Spleen (tissue), 13 donors: ENCODE measurements around the gene ADCY10. TPM values are rescaled to one million over a fixed set of nuclear protein-coding genes. Genes with fewer than 3 reads are reported as not detected.

Experiments used
- DNase-seq: peaks from one replicate; pipeline ENCODE4 v3.0.0-alpha.2; 2020
- H3K27ac ChIP-seq, 8 donors: fragments of 200-600 bp; sonication (generic) in 7 of 8; 1 replicate in 4 of 8; 2 replicates in 4 of 8; pipeline versions ENCODE4 v1.5.0 to v1.8.0; 2016 to 2021; ENCODE audit warnings: inconsistent platforms in 4 of 8, mild to moderate bottlenecking in 4 of 8, moderate library complexity in 1 of 8
- H3K27me3 ChIP-seq, 7 donors: fragments of 200-600 bp; sonication (generic) in 6 of 7; replicated peaks in 1 of 7; 1 replicate in 4 of 7; 2 replicates in 3 of 7; pipeline versions ENCODE4 v1.5.0 to v1.8.0; 2016 to 2021; ENCODE audit warnings: inconsistent platforms in 3 of 7, mild to moderate bottlenecking in 1 of 7
- H3K36me3 ChIP-seq, 6 donors: fragments of 200-600 bp; sonication (generic) in 5 of 6; 1 replicate in 4 of 6; 2 replicates in 2 of 6; pipeline versions ENCODE4 v1.5.0 to v1.8.0; 2016 to 2021; ENCODE audit warnings: inconsistent platforms in 2 of 6
- H3K4me1 ChIP-seq, 6 donors: fragments of 200-600 bp; sonication (generic) in 5 of 6; 1 replicate in 3 of 6; 2 replicates in 3 of 6; pipeline versions ENCODE4 v1.5.0 to v1.8.0; 2016 to 2021; ENCODE audit warnings: inconsistent platforms in 3 of 6
- H3K4me3 ChIP-seq, 8 donors: fragments of 200-600 bp; sonication (generic) in 7 of 8; 1 replicate in 4 of 8; 2 replicates in 4 of 8; pipeline versions ENCODE4 v1.5.0 to v1.8.0; 2016 to 2021; ENCODE audit warnings: inconsistent platforms in 4 of 8, mild to moderate bottlenecking in 4 of 8, moderate library complexity in 2 of 8
- H3K9me3 ChIP-seq, 8 donors: fragments of 200-600 bp; sonication (generic) in 7 of 8; 1 replicate in 4 of 8; 2 replicates in 4 of 8; pipeline versions ENCODE4 v1.5.0 to v1.8.0; 2016 to 2021; ENCODE audit warnings: inconsistent platforms in 4 of 8
- POLR2A ChIP-seq, 3 donors: fragments of 450-650 bp; IDR thresholded peaks; one replicate each; pipeline ENCODE4 v1.5.1; 2017; ENCODE audit warnings: antibody characterized with exemption in 3 of 3, mild to moderate bottlenecking in 1 of 3
- POLR2AphosphoS5 ChIP-seq, 3 donors: sonication (generic); formaldehyde crosslinking; IDR thresholded peaks; one replicate each; pipeline ENCODE4 v1.5.1; 2017; ENCODE audit warnings: antibody characterized with exemption in 3 of 3
- WGBS, 5 donors: extraction: QIAGEN DNeasy Blood & Tissue Kit in 3 of 5; methylation state at CpG; one replicate each; pipeline versions ENCODE4 v1.1.5 to v1.1.7; 2013 to 2018; 5-methylcytosine and 5-hydroxymethylcytosine counted together
- intact Hi-C: fragments of 100-400 bp; cut with DNase I; formaldehyde crosslinking; loops from one replicate; pipeline ENCODE4 v1.15.0; 2023; ENCODE audit warnings: low total_unique reads
- long read RNA-seq, 2 donors: transcript quantifications; one replicate each; lab custom pipeline, GENCODE V29; 2026
- polyA plus RNA-seq, 3 donors: library from polyadenylated mRNA; stranded (reverse); fragments of 200-250 nt; gene quantifications; one replicate each; pipeline ENCODE4 v1.2.1, GENCODE V29; 2013
- total RNA-seq, 7 donors: library from RNA; depleted of rRNA in 3 of 7; stranded (reverse); fragments of >200 nt in 3 of 7; fragmentation: NEBNext Ultra II Directional in 4 of 7; extraction: Animal tissue kit (Norgen Biotek cat#: 25700) in 4 of 7; gene quantifications; one replicate each; pipeline versions ENCODE4 v1.1.0 to v1.2.1, GENCODE V29; 2016 to 2021
- TF ChIP-seq, protein P1 (sequence below), 11 experiments: fragments of 200-600 bp in 7 of 11; fragments of 450-650 bp in 4 of 11; sonication (generic) in 4 of 11; IDR thresholded peaks in 8 of 11; conservative IDR thresholded peaks in 3 of 11; 1 replicate in 7 of 11; 2 replicates in 4 of 11; pipeline versions ENCODE4 v1.4.0 to v1.8.0; 2016 to 2021; ENCODE audit warnings: antibody characterized with exemption in 11 of 11, inconsistent platforms in 4 of 11, mild to moderate bottlenecking in 1 of 11
- donor health status: healthy with polysubstance abuse.
- donor health status: DM: no; HTN: no; CAD: no; lungs with moderate emphysema.
- donor health status: DM: no; HTN: no; CAD: no.
- donor health status: Bipolar disorder and iron deficiency.
- donor health status: healthy.
- donor health status: DM: no; HTN: no; CAD: no.
- donor health status: DM: yes; HTN: yes; CAD: no.

Gene ADCY10, protein sequence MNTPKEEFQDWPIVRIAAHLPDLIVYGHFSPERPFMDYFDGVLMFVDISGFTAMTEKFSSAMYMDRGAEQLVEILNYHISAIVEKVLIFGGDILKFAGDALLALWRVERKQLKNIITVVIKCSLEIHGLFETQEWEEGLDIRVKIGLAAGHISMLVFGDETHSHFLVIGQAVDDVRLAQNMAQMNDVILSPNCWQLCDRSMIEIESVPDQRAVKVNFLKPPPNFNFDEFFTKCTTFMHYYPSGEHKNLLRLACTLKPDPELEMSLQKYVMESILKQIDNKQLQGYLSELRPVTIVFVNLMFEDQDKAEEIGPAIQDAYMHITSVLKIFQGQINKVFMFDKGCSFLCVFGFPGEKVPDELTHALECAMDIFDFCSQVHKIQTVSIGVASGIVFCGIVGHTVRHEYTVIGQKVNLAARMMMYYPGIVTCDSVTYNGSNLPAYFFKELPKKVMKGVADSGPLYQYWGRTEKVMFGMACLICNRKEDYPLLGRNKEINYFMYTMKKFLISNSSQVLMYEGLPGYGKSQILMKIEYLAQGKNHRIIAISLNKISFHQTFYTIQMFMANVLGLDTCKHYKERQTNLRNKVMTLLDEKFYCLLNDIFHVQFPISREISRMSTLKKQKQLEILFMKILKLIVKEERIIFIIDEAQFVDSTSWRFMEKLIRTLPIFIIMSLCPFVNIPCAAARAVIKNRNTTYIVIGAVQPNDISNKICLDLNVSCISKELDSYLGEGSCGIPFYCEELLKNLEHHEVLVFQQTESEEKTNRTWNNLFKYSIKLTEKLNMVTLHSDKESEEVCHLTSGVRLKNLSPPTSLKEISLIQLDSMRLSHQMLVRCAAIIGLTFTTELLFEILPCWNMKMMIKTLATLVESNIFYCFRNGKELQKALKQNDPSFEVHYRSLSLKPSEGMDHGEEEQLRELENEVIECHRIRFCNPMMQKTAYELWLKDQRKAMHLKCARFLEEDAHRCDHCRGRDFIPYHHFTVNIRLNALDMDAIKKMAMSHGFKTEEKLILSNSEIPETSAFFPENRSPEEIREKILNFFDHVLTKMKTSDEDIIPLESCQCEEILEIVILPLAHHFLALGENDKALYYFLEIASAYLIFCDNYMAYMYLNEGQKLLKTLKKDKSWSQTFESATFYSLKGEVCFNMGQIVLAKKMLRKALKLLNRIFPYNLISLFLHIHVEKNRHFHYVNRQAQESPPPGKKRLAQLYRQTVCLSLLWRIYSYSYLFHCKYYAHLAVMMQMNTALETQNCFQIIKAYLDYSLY (N-terminal part only)
- under 1 TPM in 4 of 7 donors, not detected in 3; 0.12 to 0.40 (median 0.29) TPM for total RNA-seq
- under 1 TPM in 2 of 3 donors, not detected in 1; 0.04 to 0.12 TPM for polyA plus RNA-seq
- long read RNA-seq, donor 1: 0 reads
- long read RNA-seq, donor 2: 0 reads

DNA sequence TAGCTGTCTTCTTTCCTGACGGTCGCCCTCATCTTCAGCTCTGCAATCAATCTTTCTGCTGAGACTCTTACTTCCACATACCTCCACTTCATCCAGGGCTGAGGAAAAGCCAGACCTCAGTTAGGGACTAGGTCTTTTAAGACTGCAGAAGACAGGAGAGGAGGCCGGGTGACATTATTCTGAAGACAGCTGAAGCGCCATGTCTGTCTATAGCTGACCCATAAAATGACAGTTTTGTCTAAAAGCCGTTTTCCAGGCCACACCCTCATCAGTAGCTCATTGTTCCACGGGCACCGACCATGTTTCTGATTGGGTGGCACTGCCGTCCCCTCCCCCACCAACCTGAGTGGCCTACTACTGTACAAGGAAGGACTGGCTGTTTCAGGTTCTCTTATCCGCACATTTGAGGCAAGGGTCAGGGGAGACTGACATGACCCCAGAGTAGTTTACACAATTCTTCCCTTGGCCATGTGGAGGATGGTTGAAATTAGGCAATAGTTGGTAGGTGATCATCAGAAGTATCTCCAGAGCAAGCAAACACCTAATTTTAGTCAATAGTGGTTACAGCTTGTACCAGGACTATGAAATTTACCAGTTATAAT lies at the start of gene ADCY10:
Gene ADCY10, minus strand, starts transcription at position 240 of the 602 bp plus-strand sequence. CDS start 8,994 bp downstream, outside the sequence.
- Histone ChIP-seq H3K4me1 (peaks cover 0 to 13% (median 0%) of the 10 kb centered on the region in 6 donors), H3K27ac (no peak within 1 kb of the TSS), H3K36me3 (peaks cover 2 to 53% (median 17%) of the 10 kb centered on the region in 6 donors), H3K9me3 (peaks cover 2 to 16% (median 12%) of the 10 kb centered on the region in 8 donors), H3K4me3 (no peak within 1 kb of the TSS), H3K27me3 (no peaks in the 10 kb centered on the region)
- WGBS, 5 donors: 91 to 96% (median 93%) methylated on average over 9 of the region's 9 CpGs
- no peak for DNase-seq
- TF ChIP-seq POLR2AphosphoS5 (IDR thresholded peaks at IDR 0.05) (no peak), POLR2A (IDR thresholded peaks at IDR 0.05) (no peak)
- TF ChIP-seq, protein P1, sequence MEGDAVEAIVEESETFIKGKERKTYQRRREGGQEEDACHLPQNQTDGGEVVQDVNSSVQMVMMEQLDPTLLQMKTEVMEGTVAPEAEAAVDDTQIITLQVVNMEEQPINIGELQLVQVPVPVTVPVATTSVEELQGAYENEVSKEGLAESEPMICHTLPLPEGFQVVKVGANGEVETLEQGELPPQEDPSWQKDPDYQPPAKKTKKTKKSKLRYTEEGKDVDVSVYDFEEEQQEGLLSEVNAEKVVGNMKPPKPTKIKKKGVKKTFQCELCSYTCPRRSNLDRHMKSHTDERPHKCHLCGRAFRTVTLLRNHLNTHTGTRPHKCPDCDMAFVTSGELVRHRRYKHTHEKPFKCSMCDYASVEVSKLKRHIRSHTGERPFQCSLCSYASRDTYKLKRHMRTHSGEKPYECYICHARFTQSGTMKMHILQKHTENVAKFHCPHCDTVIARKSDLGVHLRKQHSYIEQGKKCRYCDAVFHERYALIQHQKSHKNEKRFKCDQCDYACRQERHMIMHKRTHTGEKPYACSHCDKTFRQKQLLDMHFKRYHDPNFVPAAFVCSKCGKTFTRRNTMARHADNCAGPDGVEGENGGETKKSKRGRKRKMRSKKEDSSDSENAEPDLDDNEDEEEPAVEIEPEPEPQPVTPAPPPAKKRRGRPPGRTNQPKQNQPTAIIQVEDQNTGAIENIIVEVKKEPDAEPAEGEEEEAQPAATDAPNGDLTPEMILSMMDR (IDR thresholded peaks at IDR 0.05 in 8 of 11, conservative IDR thresholded peaks at IDR 0.05 in 3 of 11): no peak
- intact Hi-C loops: no loop called here

DNA sequence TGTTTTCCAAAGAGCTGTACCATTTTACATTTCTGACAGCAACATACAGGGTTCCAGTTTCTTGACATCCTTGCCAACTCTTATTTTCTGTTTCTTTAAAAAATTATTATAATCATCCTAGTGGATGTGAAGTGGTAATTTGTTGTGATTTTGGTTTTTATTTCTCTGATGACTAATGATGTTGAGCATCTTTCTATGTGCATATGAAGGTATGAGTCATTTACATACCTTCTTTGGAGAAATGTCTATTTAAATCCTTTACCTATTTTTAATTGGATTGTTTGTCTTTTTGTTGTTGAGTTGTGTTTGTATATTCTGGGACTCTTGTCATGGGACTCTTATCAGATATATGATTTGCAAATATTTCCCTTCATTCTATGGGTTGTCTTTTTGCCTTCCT lies 43.8 kb upstream of the ADCY10 start:
- Histone ChIP-seq H3K36me3 (peaks cover 0 to 46% (median 20%) of the 10 kb centered on the region in 6 donors), H3K4me1 (no peaks in the 10 kb centered on the region), H3K27ac (no peak overlapping the region), H3K4me3 (no peak overlapping the region), H3K27me3 (no peaks in the 10 kb centered on the region), H3K9me3 (no peaks in the 10 kb centered on the region)
- intact Hi-C loops: no loop called here
- no peak for DNase-seq
- TF ChIP-seq, protein P1 (IDR thresholded peaks at IDR 0.05 in 8 of 11, conservative IDR thresholded peaks at IDR 0.05 in 3 of 11): no peak
- TF ChIP-seq POLR2AphosphoS5 (IDR thresholded peaks at IDR 0.05) (no peak), POLR2A (IDR thresholded peaks at IDR 0.05) (no peak)

DNA sequence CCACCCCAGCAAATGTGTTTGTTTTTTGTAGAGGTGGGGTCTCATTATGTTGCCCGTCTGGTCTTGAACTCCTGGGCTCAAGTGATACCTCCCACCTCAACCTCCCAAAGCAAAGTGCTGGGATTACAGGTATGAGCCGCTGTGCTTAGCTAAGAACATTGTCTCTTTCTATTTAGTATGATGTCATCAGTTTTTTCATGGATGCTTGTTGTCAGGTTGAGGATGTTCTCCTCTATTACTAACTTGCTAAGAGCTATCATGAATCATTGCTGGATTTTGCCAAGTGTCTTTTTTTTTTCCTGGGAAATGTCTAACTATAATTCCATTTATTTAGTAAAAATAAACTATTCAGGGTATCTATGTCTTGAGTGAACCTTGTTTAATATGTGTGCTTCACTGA lies 42.0 kb upstream of the ADCY10 start:
- DNase-seq: no peak
- H3K27ac ChIP-seq: no peak overlapping the region
- H3K4me3 ChIP-seq: no peak overlapping the region
- peaks cover 0 to 5% (median 0%) of the 10 kb centered on the region in 6 donors for H3K4me1 ChIP-seq
- no peaks in the 10 kb centered on the region for H3K27me3 ChIP-seq
- TF ChIP-seq, protein P1 (IDR thresholded peaks at IDR 0.05 in 8 of 11, conservative IDR thresholded peaks at IDR 0.05 in 3 of 11): no peak
- no peak for TF ChIP-seq POLR2AphosphoS5 (IDR thresholded peaks at IDR 0.05)
- no peak for TF ChIP-seq POLR2A (IDR thresholded peaks at IDR 0.05)
- intact Hi-C loops: no loop called here
- H3K9me3 ChIP-seq: no peaks in the 10 kb centered on the region
- H3K36me3 ChIP-seq: peaks cover 0 to 49% (median 26%) of the 10 kb centered on the region in 6 donors
- WGBS, 5 donors: 95 to 100% (median 95%) methylated on average over 2 of the region's 2 CpGs
